GM20000 (cell line): Measurements from ENCODE around the gene MINDY3.

ENCODE experiments used
- DNase-seq: peaks from one replicate; pipeline ENCODE4 v3.0.0; 2012; ENCODE audit warnings: low spot score
- TF ChIP-seq, protein P1 (sequence below): IDR thresholded peaks from 2 replicates; pipeline ENCODE4 v1.5.1; 2012; ENCODE audit warnings: mild to moderate bottlenecking, control low read depth; ENCODE audit errors: extremely low read depth, missing control alignments

The MINDY3 gene

DNA sequence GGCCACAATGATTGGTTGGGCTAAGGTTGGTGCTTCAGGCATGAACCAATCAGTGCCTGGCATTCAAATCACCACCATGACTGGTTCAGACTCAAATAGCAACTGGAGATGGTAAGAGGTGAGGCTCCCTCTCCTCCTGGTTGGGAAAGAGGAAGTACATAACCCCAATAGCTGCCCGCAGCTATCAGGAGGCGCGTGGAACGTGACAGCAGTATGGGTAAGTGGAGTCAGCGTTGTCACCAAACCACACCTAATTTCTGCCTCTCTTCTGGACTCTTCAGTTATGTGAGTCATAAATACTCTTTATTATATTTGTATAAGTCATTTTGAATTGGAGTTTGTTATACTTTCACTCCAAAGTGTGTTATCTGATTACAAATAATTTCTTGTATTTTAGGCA, 122.7 kb downstream of the MINDY3 start:
- TF ChIP-seq, protein P1, sequence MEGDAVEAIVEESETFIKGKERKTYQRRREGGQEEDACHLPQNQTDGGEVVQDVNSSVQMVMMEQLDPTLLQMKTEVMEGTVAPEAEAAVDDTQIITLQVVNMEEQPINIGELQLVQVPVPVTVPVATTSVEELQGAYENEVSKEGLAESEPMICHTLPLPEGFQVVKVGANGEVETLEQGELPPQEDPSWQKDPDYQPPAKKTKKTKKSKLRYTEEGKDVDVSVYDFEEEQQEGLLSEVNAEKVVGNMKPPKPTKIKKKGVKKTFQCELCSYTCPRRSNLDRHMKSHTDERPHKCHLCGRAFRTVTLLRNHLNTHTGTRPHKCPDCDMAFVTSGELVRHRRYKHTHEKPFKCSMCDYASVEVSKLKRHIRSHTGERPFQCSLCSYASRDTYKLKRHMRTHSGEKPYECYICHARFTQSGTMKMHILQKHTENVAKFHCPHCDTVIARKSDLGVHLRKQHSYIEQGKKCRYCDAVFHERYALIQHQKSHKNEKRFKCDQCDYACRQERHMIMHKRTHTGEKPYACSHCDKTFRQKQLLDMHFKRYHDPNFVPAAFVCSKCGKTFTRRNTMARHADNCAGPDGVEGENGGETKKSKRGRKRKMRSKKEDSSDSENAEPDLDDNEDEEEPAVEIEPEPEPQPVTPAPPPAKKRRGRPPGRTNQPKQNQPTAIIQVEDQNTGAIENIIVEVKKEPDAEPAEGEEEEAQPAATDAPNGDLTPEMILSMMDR, result no peak
- no peak for DNase-seq

DNA sequence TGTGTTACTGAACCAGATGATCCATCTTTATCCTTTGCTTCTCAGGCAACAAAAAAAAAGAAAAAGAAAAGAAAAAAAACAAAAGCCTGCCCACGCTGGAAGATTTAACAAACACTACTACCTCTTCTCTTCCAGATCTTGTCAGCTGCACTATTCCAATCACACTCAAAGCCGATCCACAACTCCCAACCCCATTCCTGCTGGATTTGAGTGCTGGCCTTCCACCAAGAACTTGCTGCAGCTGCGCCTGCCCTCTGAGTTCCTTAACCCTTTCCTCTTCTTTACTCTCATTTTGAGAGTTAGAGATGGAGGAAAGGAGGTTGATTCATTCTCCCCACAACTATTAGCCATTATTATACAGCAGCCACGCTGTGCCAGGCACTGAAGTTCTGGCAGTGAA, 124.5 kb downstream of the MINDY3 start:
- TF ChIP-seq, protein P1, result no peak

DNA sequence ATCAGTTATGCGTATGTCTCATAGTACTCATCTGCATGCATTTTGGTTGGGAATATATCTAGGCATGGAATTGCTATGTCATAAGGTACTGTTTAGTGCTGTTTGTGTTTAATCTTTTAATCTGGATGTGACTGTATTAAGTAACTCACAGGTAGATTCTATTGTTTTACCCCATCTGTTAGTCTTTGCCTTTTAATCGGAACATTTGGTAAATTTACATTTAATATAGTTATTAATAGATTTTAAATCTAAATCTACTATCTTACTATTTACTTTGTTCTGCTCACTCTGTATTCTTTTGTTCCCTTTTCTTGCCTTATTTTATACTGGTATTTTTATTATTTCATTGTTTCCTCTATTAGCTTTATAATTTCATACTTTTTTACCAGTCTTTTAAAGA, 130.0 kb downstream of the MINDY3 start:
- TF ChIP-seq, protein P1, result no peak
- DNase-seq, result no peak

More for the DNA sequence above, 124.5 kb downstream of the MINDY3 start:
- no peak for DNase-seq

DNA sequence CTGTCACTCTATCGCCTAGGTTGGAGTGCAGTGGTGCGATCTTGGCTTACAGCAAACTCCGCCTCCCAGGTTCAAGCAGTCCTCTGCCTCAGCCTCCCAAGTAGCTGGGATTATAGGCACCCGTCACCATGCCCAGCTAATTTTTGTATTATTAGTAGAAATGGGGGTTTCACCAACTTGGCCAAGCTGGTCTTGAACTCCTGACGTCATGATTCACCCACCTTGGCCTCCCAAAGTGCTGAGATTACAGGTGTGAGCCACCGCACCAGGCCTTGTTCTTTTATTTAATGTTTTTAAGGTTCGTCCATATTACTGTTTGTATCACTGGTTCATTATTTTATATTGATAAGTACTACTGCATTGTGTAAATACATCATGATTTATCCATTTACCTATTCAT, 130.4 kb downstream of the MINDY3 start:
- DNase-seq, result no peak
- TF ChIP-seq, protein P1, result no peak
